CD4-positive, alpha-beta memory T cell (primary cell): ENCODE data around the gene ALPG. TPM values are rescaled to one million over a fixed set of nuclear protein-coding genes. Genes with fewer than 3 reads are reported as not detected.
"Not testable (repeated sequence)": the region's sequence is repeated elsewhere in the genome, so short reads cannot be mapped to it uniquely, and the experiment has no call there.

Source experiments
- CTCF ChIA-PET: fragments of 350-600 bp; sonication (Branson Sonifier 250); formaldehyde crosslinking; loops from one replicate; lab custom pipeline; 2021; ENCODE audit warnings: inconsistent platforms; ENCODE audit not compliant: partially characterized antibody; lab: Charles Lee
- POLR2A ChIA-PET: fragments of 350-600 bp; sonication (Branson Sonifier 250); formaldehyde crosslinking; loops from one replicate; lab custom pipeline; 2021; ENCODE audit not compliant: partially characterized antibody; lab: Charles Lee
- DNase-seq, 5 donors: peaks; one replicate each; pipeline versions ENCODE4 v3.0.0 to v3.0.0-alpha.2; 2020 to 2022; ENCODE audit warnings: mixed read lengths in 1 of 5
- H3K27ac ChIP-seq: one replicate; pipeline ENCODE4 v1.7.0; 2013; ENCODE audit warnings: low read depth, low read length
- H3K27me3 ChIP-seq: 2 replicates; pipeline ENCODE4 v1.7.0; 2013; ENCODE audit warnings: mild to moderate bottlenecking, low read length, moderate library complexity; ENCODE audit not compliant: insufficient read depth
- H3K36me3 ChIP-seq: 2 replicates; pipeline ENCODE4 v1.7.0; 2013; ENCODE audit warnings: mild to moderate bottlenecking, low read length, moderate library complexity; ENCODE audit not compliant: insufficient read depth
- H3K4me1 ChIP-seq: 2 replicates; pipeline ENCODE4 v1.7.0; 2013; ENCODE audit warnings: mild to moderate bottlenecking, low read length, moderate library complexity; ENCODE audit not compliant: insufficient read depth
- H3K4me3 ChIP-seq, 2 donors: one replicate each; pipeline ENCODE4 v1.7.0; 2013; ENCODE audit warnings: low read length in 2 of 2, mild to moderate bottlenecking in 1 of 2
- H3K9me3 ChIP-seq, 2 donors: one replicate each; pipeline ENCODE4 v1.7.0; 2013; ENCODE audit warnings: low read length in 2 of 2, control low read depth in 1 of 2; ENCODE audit not compliant: control insufficient read depth in 1 of 2
- H3K27ac Mint-ChIP-seq, 7 donors: one replicate each; pipeline ENCODE4 v1.8.0; 2020 to 2021; ENCODE audit warnings: mixed read lengths in 7 of 7, mild to moderate bottlenecking in 6 of 7, inconsistent platforms in 3 of 7, moderate library complexity in 3 of 7
- H3K27me3 Mint-ChIP-seq, 2 donors: one replicate each; pipeline ENCODE4 v1.8.0; 2020 to 2021; ENCODE audit warnings: mixed read lengths in 2 of 2
- H3K36me3 Mint-ChIP-seq, 2 donors: one replicate each; pipeline ENCODE4 v1.8.0; 2020 to 2021; ENCODE audit warnings: mixed read lengths in 2 of 2, inconsistent platforms in 1 of 2, mild to moderate bottlenecking in 1 of 2
- H3K4me1 Mint-ChIP-seq, 4 donors: one replicate each; pipeline ENCODE4 v1.8.0; 2020 to 2021; ENCODE audit warnings: mixed read lengths in 4 of 4, mild to moderate bottlenecking in 1 of 4
- H3K4me3 Mint-ChIP-seq, 8 donors: one replicate each; pipeline ENCODE4 v1.8.0; 2020 to 2021; ENCODE audit warnings: mixed read lengths in 8 of 8, mild to moderate bottlenecking in 7 of 8, moderate library complexity in 6 of 8, inconsistent platforms in 3 of 8
- H3K9me3 Mint-ChIP-seq, 8 donors: one replicate each; pipeline ENCODE4 v1.8.0; 2020 to 2021; ENCODE audit warnings: mixed read lengths in 8 of 8, mild to moderate bottlenecking in 5 of 8, inconsistent platforms in 3 of 8, moderate library complexity in 1 of 8
- intact Hi-C: fragments of 100-400 bp; cut with micrococcal nuclease; formaldehyde crosslinking; loops from one replicate; pipeline ENCODE4 v1.15.1; 2023
- polyA plus RNA-seq, 2 donors: library from polyadenylated mRNA; unstranded; fragments of 300-500 nt; fragmentation: Illumina TruSeq; gene quantifications; one replicate each; pipeline ENCODE4 v1.2.3, GENCODE V29; 2021
- total RNA-seq, 2 experiments: library from RNA; stranded (reverse); gene quantifications; one replicate each; pipeline ENCODE4 v1.2.3, GENCODE V29; 2021

The ALPG gene
- total and polyA plus RNA-seq, 4 experiments from 2014 or later = not detected

DNA sequence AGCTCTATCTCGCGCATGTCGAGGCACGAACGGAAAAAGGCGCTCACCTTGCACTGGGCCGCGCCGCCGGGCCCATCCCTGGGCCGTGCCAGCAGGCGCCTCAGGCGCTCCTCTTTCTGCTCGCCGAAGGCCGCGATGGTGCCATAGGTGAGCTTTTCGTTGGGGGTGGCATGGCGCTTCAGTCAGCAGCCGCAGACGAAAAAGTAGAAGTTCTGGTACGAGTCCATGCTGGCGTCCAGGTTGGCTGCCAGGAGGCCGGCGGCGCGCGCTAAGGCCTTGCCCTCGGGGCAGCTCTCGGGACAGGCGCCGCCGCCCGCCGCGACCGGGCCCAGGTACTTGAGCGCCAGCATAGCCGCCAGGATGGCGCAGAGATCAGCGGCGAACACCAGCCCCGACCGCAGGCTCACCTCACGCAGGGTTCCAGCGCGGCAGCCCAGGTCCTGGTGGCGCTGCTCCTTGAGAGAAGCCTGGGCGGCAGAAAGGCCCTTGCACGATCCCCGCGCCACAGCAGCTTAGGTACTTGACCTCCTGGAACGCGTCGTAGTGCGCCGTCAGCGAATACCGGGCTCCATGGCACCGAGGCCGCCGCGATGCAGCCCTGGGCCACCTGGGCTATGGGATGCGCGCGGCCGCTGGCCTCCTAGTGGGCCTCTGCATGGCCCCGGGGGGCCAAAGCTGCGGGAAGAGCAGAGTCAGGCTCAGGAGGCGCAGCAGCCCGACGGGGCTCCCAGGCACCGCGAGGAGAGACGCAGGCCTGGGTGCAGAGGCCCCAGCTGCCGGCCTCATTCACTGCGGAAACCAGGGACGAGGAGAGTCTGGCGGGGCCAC, 12.8 kb downstream of the ALPG start:
- no peaks in the 10 kb centered on the region for H3K36me3 Mint-ChIP-seq
- H3K9me3 Mint-ChIP-seq = peaks cover 0 to 11% (median 2%) of the 10 kb centered on the region in 8 donors
- peaks cover 3% of the 10 kb centered on the region for H3K4me1 ChIP-seq
- peak overlapping the region in 6 of 8 donors; percentile 38 to 77 (median 72) for H3K4me3 Mint-ChIP-seq
- CTCF ChIA-PET = no interaction called here
- no peaks in the 10 kb centered on the region for H3K27me3 ChIP-seq
- DNase-seq = no peak
- no peak overlapping the region for H3K27ac ChIP-seq
- no peak overlapping the region for H3K27ac Mint-ChIP-seq
- no peaks in the 10 kb centered on the region for H3K36me3 ChIP-seq
- POLR2A ChIA-PET = no interaction called here
- H3K4me3 ChIP-seq = no peak overlapping the region
- intact Hi-C loops = no loop called here
- peaks cover 36 to 42% of the 10 kb centered on the region in 2 donors for H3K27me3 Mint-ChIP-seq
- no peaks in the 10 kb centered on the region for H3K9me3 ChIP-seq
- H3K4me1 Mint-ChIP-seq = peaks cover 5 to 29% (median 12%) of the 10 kb centered on the region in 4 donors

DNA sequence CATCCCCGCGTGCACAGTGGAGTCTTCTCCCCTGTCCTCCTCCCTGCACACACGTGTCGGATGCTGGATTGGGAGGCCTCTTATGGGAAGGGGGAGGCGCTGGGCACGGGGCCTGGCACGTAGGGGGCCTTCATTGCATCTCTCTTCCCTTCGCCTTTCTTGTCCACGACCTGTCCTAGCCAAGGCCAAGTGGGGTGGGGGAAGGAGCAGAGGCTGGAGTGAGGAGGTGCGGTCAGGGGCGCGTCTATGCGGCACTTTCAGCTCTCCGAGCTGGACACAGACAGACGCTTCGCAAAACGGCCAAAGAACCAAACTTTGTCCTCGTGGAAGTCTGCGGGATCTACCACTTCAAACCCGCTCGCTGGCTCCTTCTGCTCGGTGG, 13.4 kb downstream of the ALPG start:
- Mint-ChIP-seq H3K27me3 (peaks cover 37 to 40% of the 10 kb centered on the region in 2 donors), H3K36me3 (no peaks in the 10 kb centered on the region), H3K27ac (no peak overlapping the region), H3K4me3 (peak overlapping the region in 4 of 8 donors; percentile 31 to 62 (median 46)), H3K4me1 (peaks cover 5 to 29% (median 12%) of the 10 kb centered on the region in 4 donors), H3K9me3 (peaks cover 0 to 11% (median 2%) of the 10 kb centered on the region in 8 donors)
- no peaks in the 10 kb centered on the region for H3K9me3 ChIP-seq
- intact Hi-C loops = no loop called here
- ChIA-PET POLR2A (no interaction called here), CTCF (no interaction called here)
- no peak overlapping the region for H3K27ac ChIP-seq
- no peak for DNase-seq
- peak overlapping the region in 1 of 2 donors; percentile 14 for H3K4me3 ChIP-seq
- no peaks in the 10 kb centered on the region for H3K36me3 ChIP-seq
- H3K4me1 ChIP-seq = peaks cover 3% of the 10 kb centered on the region
- H3K27me3 ChIP-seq = no peaks in the 10 kb centered on the region

DNA sequence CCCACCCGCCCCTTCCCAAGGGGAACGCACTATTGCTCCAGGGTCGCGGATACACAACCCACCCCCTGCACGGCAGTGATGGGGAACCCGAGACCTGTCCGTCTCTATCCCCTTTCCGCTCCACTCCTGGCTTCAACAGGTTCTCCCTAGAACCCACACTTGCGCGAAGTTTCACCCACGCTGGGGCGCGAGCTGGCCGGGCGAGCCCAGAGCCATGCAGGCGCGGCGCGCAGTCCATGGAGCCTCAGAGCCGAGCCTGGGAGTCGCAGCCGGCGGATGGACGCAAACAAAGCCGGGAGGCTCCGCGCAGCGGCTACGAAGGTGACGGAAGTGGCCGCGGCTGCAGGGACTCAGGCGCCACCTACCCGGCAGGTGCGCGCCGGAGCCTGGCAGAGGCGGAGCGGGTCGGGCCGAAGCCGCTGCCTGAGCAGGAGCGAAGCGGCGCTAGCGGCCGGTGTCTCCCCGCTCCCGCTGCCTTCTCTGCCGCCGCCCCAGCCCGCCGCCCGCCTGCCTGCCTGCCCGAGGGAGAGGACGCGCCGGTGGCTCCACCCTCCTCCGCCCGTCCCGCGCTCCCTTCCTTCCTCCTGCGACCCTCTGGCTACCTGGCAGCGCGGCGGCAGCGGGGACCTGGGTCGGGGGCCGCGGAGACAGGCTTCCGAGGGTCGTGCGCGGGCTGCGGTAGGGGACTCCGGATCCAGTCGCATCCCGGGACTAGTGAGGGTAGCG, 14.0 kb downstream of the ALPG start:
- H3K4me3 Mint-ChIP-seq = peak overlapping the region in 4 of 8 donors; percentile 16 to 62 (median 56)
- H3K4me3 ChIP-seq = peak overlapping the region in 1 of 2 donors; percentile 14
- peaks cover 0 to 11% (median 2%) of the 10 kb centered on the region in 8 donors for H3K9me3 Mint-ChIP-seq

DNA sequence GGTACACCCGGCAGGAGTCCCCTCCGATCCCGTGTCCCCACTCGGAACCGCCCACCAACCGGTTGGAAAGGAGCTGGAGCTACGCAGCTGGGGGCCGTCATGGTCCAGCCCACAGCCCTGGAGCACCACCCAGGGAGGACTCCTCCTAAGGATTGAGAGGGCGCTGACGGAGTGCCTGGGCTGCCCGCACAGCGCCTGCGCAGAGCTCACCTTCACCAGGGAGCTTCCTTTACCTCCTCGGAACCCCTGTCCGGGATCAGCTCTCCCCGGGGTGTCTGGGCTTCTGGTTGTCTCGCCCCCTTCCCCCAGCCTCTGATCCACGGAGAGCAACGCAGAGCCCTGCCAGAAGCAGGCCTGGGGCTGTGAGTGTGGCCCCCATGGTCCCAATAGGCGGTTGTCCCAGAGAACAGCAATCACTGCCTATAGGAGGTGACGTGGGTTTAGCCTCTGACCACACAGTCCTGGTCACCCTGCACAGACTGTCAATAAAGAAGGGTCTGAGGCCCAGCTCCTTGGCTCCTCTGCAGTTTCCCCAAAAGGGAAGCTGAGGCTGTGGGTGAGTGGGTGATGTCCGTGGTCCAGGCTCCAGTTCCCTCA, 14.6 kb downstream of the ALPG start:
- Histone ChIP-seq H3K27ac (no peak overlapping the region), H3K36me3 (no peaks in the 10 kb centered on the region), H3K27me3 (no peaks in the 10 kb centered on the region), H3K9me3 (no peaks in the 10 kb centered on the region), H3K4me3 (no peak overlapping the region), H3K4me1 (peaks cover 3% of the 10 kb centered on the region)
- H3K27me3 Mint-ChIP-seq = peaks cover 31 to 35% of the 10 kb centered on the region in 2 donors
- intact Hi-C loops = no loop called here
- no peak overlapping the region for H3K27ac Mint-ChIP-seq
- peaks cover 5 to 23% (median 12%) of the 10 kb centered on the region in 4 donors for H3K4me1 Mint-ChIP-seq
- CTCF ChIA-PET = no interaction called here
- H3K4me3 Mint-ChIP-seq = peak overlapping the region in 4 of 8 donors; percentile 41 to 69 (median 50)
- no peak for DNase-seq
- POLR2A ChIA-PET = no interaction called here
- no peaks in the 10 kb centered on the region for H3K36me3 Mint-ChIP-seq
- H3K9me3 Mint-ChIP-seq = peaks cover 0 to 11% (median 2%) of the 10 kb centered on the region in 8 donors

More for the DNA sequence above, 14.0 kb downstream of the ALPG start:
- CTCF ChIA-PET = no interaction called here
- Histone ChIP-seq H3K9me3 (no peaks in the 10 kb centered on the region), H3K4me1 (peaks cover 3% of the 10 kb centered on the region), H3K36me3 (no peaks in the 10 kb centered on the region), H3K27me3 (no peaks in the 10 kb centered on the region), H3K27ac (no peak overlapping the region)
- H3K27me3 Mint-ChIP-seq = peaks cover 35 to 41% of the 10 kb centered on the region in 2 donors
- no peak overlapping the region for H3K27ac Mint-ChIP-seq
- peaks cover 5 to 26% (median 12%) of the 10 kb centered on the region in 4 donors for H3K4me1 Mint-ChIP-seq
- peak in 2 of 5 donors; percentile 9 to 24 for DNase-seq
- POLR2A ChIA-PET = no interaction called here
- H3K36me3 Mint-ChIP-seq = no peaks in the 10 kb centered on the region
- intact Hi-C loops = no loop called here

- ChIA-PET CTCF (no interaction called here), POLR2A (no interaction called here)
- no peaks in the 10 kb centered on the region for H3K27me3 ChIP-seq
- H3K36me3 ChIP-seq = no peaks in the 10 kb centered on the region
- intact Hi-C loops = no loop called here
- Mint-ChIP-seq H3K27me3 (peaks cover 31 to 35% of the 10 kb centered on the region in 2 donors), H3K4me3 (peak overlapping the region in 7 of 8 donors; percentile 29 to 75 (median 57)), H3K9me3 (peaks cover 0 to 11% (median 2%) of the 10 kb centered on the region in 8 donors), H3K36me3 (no peaks in the 10 kb centered on the region), H3K4me1 (peaks cover 5 to 23% (median 12%) of the 10 kb centered on the region in 4 donors), H3K27ac (peak overlapping the region in 1 of 7 donors; percentile 29)
- H3K4me3 ChIP-seq = no peak overlapping the region
- H3K27ac ChIP-seq = no peak overlapping the region
- H3K4me1 ChIP-seq = peaks cover 3% of the 10 kb centered on the region
- no peak for DNase-seq
- H3K9me3 ChIP-seq = no peaks in the 10 kb centered on the region
These were observed 15.4 kb downstream of the ALPG start for GRCh38 chr2:232422051-232422450.

GRCh38 chr2:232422996-232423395, 16.4 kb downstream of the ALPG start:
- H3K9me3 ChIP-seq, H3K27me3 ChIP-seq, H3K27ac Mint-ChIP-seq, CTCF ChIA-PET, POLR2A ChIA-PET, H3K36me3 ChIP-seq, intact Hi-C loops, H3K4me1 ChIP-seq, H3K27ac ChIP-seq, H3K4me3 ChIP-seq, H3K36me3 Mint-ChIP-seq, DNase-seq: not testable (repeated sequence)
- peak overlapping the region in 1 of 8 donors; percentile 25 for H3K4me3 Mint-ChIP-seq
- peaks cover 30 to 34% of the 10 kb centered on the region in 2 donors for H3K27me3 Mint-ChIP-seq
- H3K4me1 Mint-ChIP-seq = peaks cover 5 to 23% (median 12%) of the 10 kb centered on the region in 4 donors
- H3K9me3 Mint-ChIP-seq = peaks cover 0 to 11% (median 2%) of the 10 kb centered on the region in 8 donors

- CTCF ChIA-PET, H3K27ac Mint-ChIP-seq, H3K36me3 ChIP-seq, DNase-seq, H3K9me3 ChIP-seq, H3K27ac ChIP-seq, intact Hi-C loops, H3K4me3 Mint-ChIP-seq, H3K4me1 ChIP-seq, H3K27me3 ChIP-seq, H3K36me3 Mint-ChIP-seq, POLR2A ChIA-PET, H3K4me3 ChIP-seq: not testable (repeated sequence)
- Mint-ChIP-seq H3K9me3 (peaks cover 0 to 11% (median 2%) of the 10 kb centered on the region in 8 donors), H3K4me1 (peaks cover 3 to 20% (median 10%) of the 10 kb centered on the region in 4 donors), H3K27me3 (peaks cover 26 to 30% of the 10 kb centered on the region in 2 donors)
These were observed 16.8 kb downstream of the ALPG start for GRCh38 chr2:232423407-232423806.
